Osteoblast (primary cell): ENCODE results near the gene DPF3. TPM values are rescaled to one million over a fixed set of nuclear protein-coding genes. Genes with fewer than 3 reads are reported as not detected.
A peak's percentile ranks its signal among the peaks of the same experiment; 100 is the strongest.

Experiments used
- DNase-seq: peaks from one replicate; pipeline ENCODE4 v3.0.0; 2011; ENCODE audit warnings: low spot score, mixed read lengths; ENCODE audit not compliant: insufficient read length; ENCODE audit errors: missing footprints
- H2AFZ ChIP-seq: 2 replicates; pipeline ENCODE4 v1.6.0; 2011; ENCODE audit warnings: mild to moderate bottlenecking, low read length
- H3K27ac ChIP-seq: 2 replicates; pipeline ENCODE4 v1.5.1; 2011; ENCODE audit warnings: mild to moderate bottlenecking, low read depth, low read length, moderate library complexity
- H3K27me3 ChIP-seq: 2 replicates; pipeline ENCODE4 v1.6.0; 2012; ENCODE audit warnings: mild to moderate bottlenecking, control low read depth, inconsistent platforms, low read length, moderate library complexity; ENCODE audit not compliant: insufficient read depth
- H3K36me3 ChIP-seq: 2 replicates; pipeline ENCODE4 v1.5.1; 2011; ENCODE audit warnings: mild to moderate bottlenecking, low read length, control low read depth, moderate library complexity; ENCODE audit not compliant: insufficient read depth
- H3K4me1 ChIP-seq: 2 replicates; pipeline ENCODE4 v1.5.1; 2011; ENCODE audit warnings: mild to moderate bottlenecking, low read length, control low read depth, moderate library complexity; ENCODE audit not compliant: insufficient read depth
- H3K4me2 ChIP-seq: 2 replicates; pipeline ENCODE4 v1.6.0; 2011; ENCODE audit warnings: mild to moderate bottlenecking, low read length; ENCODE audit not compliant: insufficient read depth
- H3K4me3 ChIP-seq: fragments of 200-600 bp; sonication (generic); 3 replicates; pipeline ENCODE4 v1.5.1; 2012; ENCODE audit warnings: mild to moderate bottlenecking, low read length, inconsistent platforms; ENCODE audit not compliant: insufficient read depth
- H3K79me2 ChIP-seq: 2 replicates; pipeline ENCODE4 v1.6.0; 2012; ENCODE audit warnings: mild to moderate bottlenecking, low read length, control low read depth, inconsistent platforms; ENCODE audit not compliant: insufficient read depth
- H3K9me3 ChIP-seq: 2 replicates; pipeline ENCODE4 v1.5.1; 2011; ENCODE audit warnings: low read depth, low read length, control low read depth
- H4K20me1 ChIP-seq: 2 replicates; pipeline ENCODE4 v1.6.0; 2012; ENCODE audit warnings: mild to moderate bottlenecking, low read length, control low read depth; ENCODE audit not compliant: insufficient read depth
- CTCF ChIP-seq: IDR thresholded peaks from 2 replicates; pipeline ENCODE4 v1.5.1; 2011; ENCODE audit warnings: mild to moderate bottlenecking, low read depth, low read length, moderate library complexity; ENCODE audit errors: extremely low read depth
- total RNA-seq: library from RNA; depleted of rRNA; stranded (reverse); fragments of >200 nt; gene quantifications from 2 replicates; pipeline ENCODE4 v1.2.3, GENCODE V29; 2012

Gene DPF3
- total RNA-seq, 1 donor: 1.8 TPM

- Histone ChIP-seq H3K27ac (no peak overlapping the region), H4K20me1 (no peaks in the 10 kb centered on the region), H3K9me3 (no peaks in the 10 kb centered on the region), H3K4me3 (no peak overlapping the region), H3K79me2 (no peaks in the 10 kb centered on the region), H3K27me3 (peaks cover 14% of the 10 kb centered on the region), H2AFZ (no peak overlapping the region), H3K4me2 (no peak overlapping the region), H3K36me3 (no peaks in the 10 kb centered on the region), H3K4me1 (no peaks in the 10 kb centered on the region)
- no peak for DNase-seq
- no peak for TF ChIP-seq CTCF
These were observed 19.9 kb upstream of the DPF3 start for GRCh38 chr14:72913809-72914208.

GRCh38 chr14:72909163-72909562 lies 15.3 kb upstream of the DPF3 start:
- H3K4me2 ChIP-seq: peak overlapping the region; percentile 15
- H3K79me2 ChIP-seq: no peaks in the 10 kb centered on the region
- no peaks in the 10 kb centered on the region for H3K36me3 ChIP-seq
- no peaks in the 10 kb centered on the region for H3K9me3 ChIP-seq
- H3K4me3 ChIP-seq: no peak overlapping the region
- H3K27ac ChIP-seq: no peak overlapping the region
- no peak overlapping the region for H2AFZ ChIP-seq
- H4K20me1 ChIP-seq: no peaks in the 10 kb centered on the region
- no peak for TF ChIP-seq CTCF
- DNase-seq: no peak
- no peaks in the 10 kb centered on the region for H3K27me3 ChIP-seq
- H3K4me1 ChIP-seq: peaks cover 35% of the 10 kb centered on the region

- Histone ChIP-seq H3K9me3 (no peaks in the 10 kb centered on the region), H3K36me3 (no peaks in the 10 kb centered on the region), H3K4me2 (peak overlapping the region; percentile 34), H3K4me1 (peaks cover 35% of the 10 kb centered on the region), H3K27ac (no peak overlapping the region), H2AFZ (no peak overlapping the region), H4K20me1 (no peaks in the 10 kb centered on the region), H3K79me2 (no peaks in the 10 kb centered on the region), H3K27me3 (no peaks in the 10 kb centered on the region), H3K4me3 (no peak overlapping the region)
- no peak for TF ChIP-seq CTCF
- no peak for DNase-seq
These were observed 14.0 kb upstream of the DPF3 start for GRCh38 chr14:72907886-72908285.

GRCh38 chr14:72906879-72907278 lies 13.0 kb upstream of the DPF3 start:
- Histone ChIP-seq H3K4me3 (no peak overlapping the region), H2AFZ (no peak overlapping the region), H3K27me3 (no peaks in the 10 kb centered on the region), H3K9me3 (no peaks in the 10 kb centered on the region), H4K20me1 (no peaks in the 10 kb centered on the region), H3K36me3 (no peaks in the 10 kb centered on the region), H3K79me2 (no peaks in the 10 kb centered on the region), H3K4me1 (peaks cover 35% of the 10 kb centered on the region), H3K27ac (no peak overlapping the region), H3K4me2 (peak overlapping the region; percentile 24)
- DNase-seq: no peak
- TF ChIP-seq CTCF: no peak
